ENCODE measurements around the gene C1QTNF5.

Gene C1QTNF5

DNA sequence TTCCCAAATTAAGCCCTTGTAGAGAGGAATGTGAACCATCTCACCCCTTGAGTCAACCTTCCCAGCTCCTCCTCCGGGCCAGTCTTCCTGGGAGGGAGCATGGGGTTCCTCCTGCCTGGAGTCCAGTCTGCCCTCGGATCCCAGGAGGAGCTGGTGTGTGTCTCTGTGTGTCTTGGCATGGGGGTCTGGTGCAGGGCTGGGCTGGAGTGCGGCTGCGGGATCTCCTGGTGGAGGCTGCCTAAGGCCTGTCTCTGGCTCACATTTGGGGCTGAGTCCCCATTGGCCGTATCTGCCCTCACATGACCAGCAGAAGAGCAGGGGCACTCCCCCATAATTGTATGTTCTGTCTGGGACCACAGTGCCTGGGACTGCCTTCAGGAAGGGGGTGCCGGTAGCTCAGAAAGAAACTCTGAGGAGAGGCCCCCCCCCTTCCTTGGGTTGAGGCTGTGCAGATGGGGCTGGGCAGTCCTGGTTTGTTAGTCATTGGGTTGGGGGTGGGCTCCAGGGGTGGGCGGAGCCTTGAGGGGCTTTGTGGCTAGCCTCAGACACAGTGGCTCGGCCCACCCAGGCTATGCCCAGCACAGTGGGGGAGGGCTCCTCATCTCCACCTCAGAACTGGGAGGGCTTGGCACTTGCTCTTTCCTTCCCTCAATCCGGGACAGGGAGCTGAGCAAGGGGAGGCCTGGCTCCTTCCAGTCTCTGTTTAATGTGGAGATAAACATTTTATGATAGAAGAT, 2.9 kb downstream of the C1QTNF5 start:
- peak overlapping the region; percentile 53 to 58 for H3K27ac ChIP-seq (ENCODE audit: low read depth in 2 of 2, low read length in 2 of 2)
- H3K4me3 ChIP-seq (ENCODE audit: low read length in 2 of 2) = no peak overlapping the region
- H3K9me3 ChIP-seq (ENCODE audit: control insufficient read depth in 2 of 2, low read length in 2 of 2) = no peaks in the 10 kb centered on the region
- peaks cover 2 to 3% of the 10 kb centered on the region in 2 donors for H3K36me3 ChIP-seq (ENCODE audit: control insufficient read depth in 2 of 2, insufficient read depth in 2 of 2, low read length in 2 of 2)
- H3K27me3 ChIP-seq (ENCODE audit: control insufficient read depth in 2 of 2, insufficient read depth in 2 of 2, low read length in 2 of 2) = peaks cover 11 to 19% of the 10 kb centered on the region in 2 donors
- no peak overlapping the region for H3K9ac ChIP-seq (ENCODE audit: low read depth in 1 of 2, low read length in 2 of 2)
- H3K4me1 ChIP-seq (ENCODE audit: control insufficient read depth in 2 of 2, insufficient read depth in 2 of 2, low read length in 2 of 2) = peaks cover 32 to 33% of the 10 kb centered on the region in 2 donors

DNA sequence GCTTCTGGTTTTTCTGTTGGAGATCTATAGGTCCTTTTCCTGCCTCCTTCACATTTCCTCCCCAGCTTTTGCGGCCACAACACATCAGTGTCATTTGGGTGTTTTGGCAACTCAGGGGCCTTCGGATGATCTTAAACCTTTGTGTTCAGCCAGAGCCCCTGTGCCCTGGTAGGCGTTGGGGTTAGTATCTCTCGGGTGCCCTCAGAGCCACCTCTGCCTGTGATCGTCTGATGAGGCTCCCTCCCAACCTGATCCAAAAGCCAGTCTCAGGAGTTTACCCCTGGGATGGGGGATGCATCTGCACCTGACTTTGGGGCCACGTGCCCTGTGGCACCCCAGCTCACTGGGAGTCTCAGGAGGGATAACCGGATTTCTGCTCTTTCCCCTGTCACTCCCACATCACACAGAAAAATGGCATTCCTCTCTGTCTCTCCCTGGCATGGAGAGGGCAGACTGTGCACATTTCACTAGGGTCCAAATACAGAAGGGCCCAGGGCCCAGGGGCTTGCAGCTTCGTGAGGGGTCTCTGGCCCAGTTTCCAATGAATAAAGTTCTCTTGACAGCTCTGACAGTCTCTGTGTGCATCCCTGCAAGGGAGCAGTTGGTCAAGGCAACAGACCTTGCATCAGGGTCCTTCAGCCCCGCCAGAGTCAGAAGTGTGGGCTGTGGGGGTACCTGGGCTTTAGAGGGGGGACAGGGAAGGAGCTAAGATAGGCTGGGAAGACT, 3.8 kb downstream of the C1QTNF5 start:
- no peak overlapping the region for H3K9ac ChIP-seq (ENCODE audit: low read depth in 1 of 2, low read length in 2 of 2)
- peaks cover 32 to 33% of the 10 kb centered on the region in 2 donors for H3K4me1 ChIP-seq (ENCODE audit: control insufficient read depth in 2 of 2, insufficient read depth in 2 of 2, low read length in 2 of 2)

GRCh38 chr11:119335655-119336543, 4.8 kb downstream of the C1QTNF5 start:
- Histone ChIP-seq H3K9me3 (ENCODE audit: control insufficient read depth in 2 of 2, low read length in 2 of 2) (no peaks in the 10 kb centered on the region), H3K27me3 (ENCODE audit: control insufficient read depth in 2 of 2, insufficient read depth in 2 of 2, low read length in 2 of 2) (peaks cover 6 to 8% of the 10 kb centered on the region in 2 donors), H3K4me1 (ENCODE audit: control insufficient read depth in 2 of 2, insufficient read depth in 2 of 2, low read length in 2 of 2) (peaks cover 25 to 30% of the 10 kb centered on the region in 2 donors), H3K4me3 (ENCODE audit: low read length in 2 of 2) (peak overlapping the region in 1 of 2 donors; percentile 90), H3K36me3 (ENCODE audit: control insufficient read depth in 2 of 2, insufficient read depth in 2 of 2, low read length in 2 of 2) (peaks cover 2 to 3% of the 10 kb centered on the region in 2 donors), H3K9ac (ENCODE audit: low read depth in 1 of 2, low read length in 2 of 2) (no peak overlapping the region), H3K27ac (ENCODE audit: low read depth in 2 of 2, low read length in 2 of 2) (no peak overlapping the region)

More for the DNA sequence above, 3.8 kb downstream of the C1QTNF5 start:
- Histone ChIP-seq H3K4me3 (ENCODE audit: low read length in 2 of 2) (no peak overlapping the region), H3K9me3 (ENCODE audit: control insufficient read depth in 2 of 2, low read length in 2 of 2) (no peaks in the 10 kb centered on the region), H3K27ac (ENCODE audit: low read depth in 2 of 2, low read length in 2 of 2) (peak overlapping the region in 1 of 2 donors; percentile 58), H3K27me3 (ENCODE audit: control insufficient read depth in 2 of 2, insufficient read depth in 2 of 2, low read length in 2 of 2) (peaks cover 11 to 17% of the 10 kb centered on the region in 2 donors), H3K36me3 (ENCODE audit: control insufficient read depth in 2 of 2, insufficient read depth in 2 of 2, low read length in 2 of 2) (peaks cover 2 to 3% of the 10 kb centered on the region in 2 donors)

- peak overlapping the region; percentile 78 to 86 for H3K9ac ChIP-seq (ENCODE audit: low read depth in 1 of 2, low read length in 2 of 2)
- H3K27ac ChIP-seq (ENCODE audit: low read depth in 2 of 2, low read length in 2 of 2) = no peak overlapping the region
These were observed 5.5 kb downstream of the C1QTNF5 start for GRCh38 chr11:119335091-119335654.

GRCh38 chr11:119334174-119334930, 6.3 kb downstream of the C1QTNF5 start, which contains the start of gene RNF26:
Gene RNF26 (plus strand): TSS chr11:119334527. CDS start chr11:119335123, 596 bp downstream.
- no peaks in the 10 kb centered on the region for H3K9me3 ChIP-seq (ENCODE audit: control insufficient read depth in 2 of 2, low read length in 2 of 2)
- peaks cover 3 to 8% of the 10 kb centered on the region in 2 donors for H3K27me3 ChIP-seq (ENCODE audit: control insufficient read depth in 2 of 2, insufficient read depth in 2 of 2, low read length in 2 of 2)
- H3K9ac ChIP-seq (ENCODE audit: low read depth in 1 of 2, low read length in 2 of 2) = peak within 1 kb of the TSS; percentile 78 to 86
- H3K36me3 ChIP-seq (ENCODE audit: control insufficient read depth in 2 of 2, insufficient read depth in 2 of 2, low read length in 2 of 2) = peaks cover 2 to 3% of the 10 kb centered on the region in 2 donors
- H3K4me1 ChIP-seq (ENCODE audit: control insufficient read depth in 2 of 2, insufficient read depth in 2 of 2, low read length in 2 of 2) = peaks cover 19 to 24% of the 10 kb centered on the region in 2 donors
- peak within 1 kb of the TSS; percentile 70 to 72 for H3K27ac ChIP-seq (ENCODE audit: low read depth in 2 of 2, low read length in 2 of 2)
- H3K4me3 ChIP-seq (ENCODE audit: low read length in 2 of 2) = peak within 1 kb of the TSS; percentile 79 to 90

More at GRCh38 chr11:119335091-119335654, 5.5 kb downstream of the C1QTNF5 start:
- peaks cover 23 to 27% of the 10 kb centered on the region in 2 donors for H3K4me1 ChIP-seq (ENCODE audit: control insufficient read depth in 2 of 2, insufficient read depth in 2 of 2, low read length in 2 of 2)
- peak overlapping the region; percentile 79 to 90 for H3K4me3 ChIP-seq (ENCODE audit: low read length in 2 of 2)
- peaks cover 5 to 8% of the 10 kb centered on the region in 2 donors for H3K27me3 ChIP-seq (ENCODE audit: control insufficient read depth in 2 of 2, insufficient read depth in 2 of 2, low read length in 2 of 2)
- H3K36me3 ChIP-seq (ENCODE audit: control insufficient read depth in 2 of 2, insufficient read depth in 2 of 2, low read length in 2 of 2) = peaks cover 2 to 3% of the 10 kb centered on the region in 2 donors
- H3K9me3 ChIP-seq (ENCODE audit: control insufficient read depth in 2 of 2, low read length in 2 of 2) = no peaks in the 10 kb centered on the region

DNA sequence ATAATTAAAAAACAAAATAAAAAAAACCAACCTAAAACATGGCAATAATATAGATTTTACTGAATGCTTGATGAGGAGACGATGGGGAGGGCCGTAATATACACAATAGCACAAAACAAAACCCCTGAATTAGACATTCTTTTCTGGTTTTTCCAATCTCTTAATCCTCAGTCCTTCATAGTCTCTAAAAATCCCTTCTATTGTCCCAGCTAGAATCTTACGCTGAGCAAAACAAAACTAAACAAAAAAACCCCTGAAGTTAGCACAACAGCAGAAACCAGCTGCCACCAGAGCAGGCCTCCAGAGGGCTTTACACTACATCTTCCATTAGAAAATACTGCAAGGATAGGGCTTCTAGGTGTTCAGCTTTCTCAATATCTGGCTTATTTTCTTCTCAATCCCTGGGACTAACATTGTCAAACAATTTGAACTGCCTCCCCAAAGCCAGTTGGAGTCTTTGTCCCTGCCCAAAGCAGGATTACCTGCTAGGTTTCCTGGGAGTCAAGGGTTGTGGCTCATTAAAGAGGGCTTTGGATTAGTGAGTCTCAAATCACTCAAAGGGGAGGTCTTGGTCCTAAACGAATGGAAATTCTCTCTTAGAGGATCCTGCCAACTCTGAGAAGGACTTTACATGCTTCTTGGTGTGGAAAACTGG, 8.4 kb downstream of the C1QTNF5 start:
- peaks cover 0 to 6% of the 10 kb centered on the region in 2 donors for H3K27me3 ChIP-seq (ENCODE audit: control insufficient read depth in 2 of 2, insufficient read depth in 2 of 2, low read length in 2 of 2)
- H3K4me1 ChIP-seq (ENCODE audit: control insufficient read depth in 2 of 2, insufficient read depth in 2 of 2, low read length in 2 of 2) = peaks cover 13 to 18% of the 10 kb centered on the region in 2 donors
- H3K36me3 ChIP-seq (ENCODE audit: control insufficient read depth in 2 of 2, insufficient read depth in 2 of 2, low read length in 2 of 2) = peaks cover 2 to 3% of the 10 kb centered on the region in 2 donors
- H3K9me3 ChIP-seq (ENCODE audit: control insufficient read depth in 2 of 2, low read length in 2 of 2) = no peaks in the 10 kb centered on the region
- H3K9ac ChIP-seq (ENCODE audit: low read depth in 1 of 2, low read length in 2 of 2) = no peak overlapping the region
- no peak overlapping the region for H3K27ac ChIP-seq (ENCODE audit: low read depth in 2 of 2, low read length in 2 of 2)
- H3K4me3 ChIP-seq (ENCODE audit: low read length in 2 of 2) = no peak overlapping the region

GRCh38 chr11:119330237-119330636, 10.4 kb downstream of the C1QTNF5 start:
- H3K4me1 ChIP-seq (ENCODE audit: control insufficient read depth in 2 of 2, insufficient read depth in 2 of 2, low read length in 2 of 2) = peaks cover 9 to 11% of the 10 kb centered on the region in 2 donors
- no peak overlapping the region for H3K27ac ChIP-seq (ENCODE audit: low read depth in 2 of 2, low read length in 2 of 2)
- H3K36me3 ChIP-seq (ENCODE audit: control insufficient read depth in 2 of 2, insufficient read depth in 2 of 2, low read length in 2 of 2) = no peaks in the 10 kb centered on the region
- H3K9ac ChIP-seq (ENCODE audit: low read depth in 1 of 2, low read length in 2 of 2) = no peak overlapping the region
- H3K9me3 ChIP-seq (ENCODE audit: control insufficient read depth in 2 of 2, low read length in 2 of 2) = no peaks in the 10 kb centered on the region
- peaks cover 0 to 6% of the 10 kb centered on the region in 2 donors for H3K27me3 ChIP-seq (ENCODE audit: control insufficient read depth in 2 of 2, insufficient read depth in 2 of 2, low read length in 2 of 2)
- no peak overlapping the region for H3K4me3 ChIP-seq (ENCODE audit: low read length in 2 of 2)

DNA sequence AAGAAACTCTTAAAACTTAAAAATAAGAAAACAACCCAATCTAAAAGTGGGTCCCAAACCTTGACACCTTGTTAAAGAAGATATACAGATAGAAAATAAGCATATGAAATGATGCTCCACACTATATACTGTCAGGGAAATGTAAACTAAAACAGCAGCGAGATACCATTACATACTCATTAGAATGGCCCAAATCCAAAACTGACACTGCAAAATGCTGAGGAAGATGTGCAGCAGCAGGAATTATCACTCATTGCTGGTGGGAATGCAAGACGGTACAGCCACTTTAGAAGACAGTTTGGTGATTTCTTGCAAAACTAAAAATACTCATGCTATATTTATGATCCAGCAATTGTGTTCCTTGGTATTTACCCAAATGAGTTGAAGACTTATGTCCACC, 11.4 kb downstream of the C1QTNF5 start:
- no peaks in the 10 kb centered on the region for H3K36me3 ChIP-seq (ENCODE audit: control insufficient read depth in 2 of 2, insufficient read depth in 2 of 2, low read length in 2 of 2)
- H3K27me3 ChIP-seq (ENCODE audit: control insufficient read depth in 2 of 2, insufficient read depth in 2 of 2, low read length in 2 of 2) = peaks cover 0 to 6% of the 10 kb centered on the region in 2 donors
- peaks cover 3 to 4% of the 10 kb centered on the region in 2 donors for H3K4me1 ChIP-seq (ENCODE audit: control insufficient read depth in 2 of 2, insufficient read depth in 2 of 2, low read length in 2 of 2)
- no peak overlapping the region for H3K9ac ChIP-seq (ENCODE audit: low read depth in 1 of 2, low read length in 2 of 2)
- H3K27ac ChIP-seq (ENCODE audit: low read depth in 2 of 2, low read length in 2 of 2) = no peak overlapping the region
- no peak overlapping the region for H3K4me3 ChIP-seq (ENCODE audit: low read length in 2 of 2)
- H3K9me3 ChIP-seq (ENCODE audit: control insufficient read depth in 2 of 2, low read length in 2 of 2) = no peaks in the 10 kb centered on the region

All from mucosa of rectum (tissue), 2 donors.